Aorta (tissue), 5 donors: ENCODE results near the gene CGREF1. TPM values are rescaled to one million over a fixed set of nuclear protein-coding genes. Genes with fewer than 3 reads are reported as not detected.
"Not testable (repeated sequence)": the region's sequence is repeated elsewhere in the genome, so short reads cannot be mapped to it uniquely, and the experiment has no call there.

Source experiments
- ATAC-seq: fragments of 200-7000 bp; cut with Tn5 transposase; one replicate; pipeline ENCODE4 v1.9.1; 2022; ENCODE audit warnings: moderate library complexity; ENCODE audit not compliant: low FRiP score
- DNase-seq, 2 donors: peaks; one replicate each; pipeline ENCODE4 v3.0.0-alpha.2; 2020
- H3K27ac ChIP-seq, 2 donors: one replicate each; pipeline ENCODE4 v1.5.1; 2013; ENCODE audit warnings: low read length in 2 of 2, mild to moderate bottlenecking in 2 of 2, moderate library complexity in 2 of 2, control low read depth in 1 of 2, inconsistent platforms in 1 of 2, low read depth in 1 of 2
- H3K27me3 ChIP-seq, 2 donors: one replicate each; pipeline ENCODE4 v1.6.1; 2013; ENCODE audit warnings: control low read depth in 1 of 2, low read length in 1 of 2, mild to moderate bottlenecking in 1 of 2, moderate library complexity in 1 of 2; ENCODE audit not compliant: insufficient read depth in 2 of 2, control insufficient read depth in 1 of 2
- H3K36me3 ChIP-seq, 2 donors: one replicate each; pipeline ENCODE4 v1.6.1; 2013; ENCODE audit warnings: control low read depth in 1 of 2, low read length in 1 of 2, mild to moderate bottlenecking in 1 of 2; ENCODE audit not compliant: insufficient read depth in 2 of 2, control insufficient read depth in 1 of 2
- H3K4me1 ChIP-seq, 2 donors: one replicate each; pipeline ENCODE4 v1.6.1; 2013; ENCODE audit warnings: low read length in 2 of 2, control low read depth in 1 of 2, mild to moderate bottlenecking in 1 of 2, moderate library complexity in 1 of 2; ENCODE audit not compliant: insufficient read depth in 2 of 2, control insufficient read depth in 1 of 2
- H3K4me3 ChIP-seq, 2 donors: one replicate each; pipeline ENCODE4 v1.5.1; 2013; ENCODE audit warnings: low read length in 2 of 2, control low read depth in 1 of 2, mild to moderate bottlenecking in 1 of 2
- H3K9me3 ChIP-seq: one replicate; pipeline ENCODE4 v1.6.1; 2013; ENCODE audit warnings: mild to moderate bottlenecking, low read length; ENCODE audit not compliant: control insufficient read depth
- WGBS, 2 donors: extraction: QIAGEN DNeasy Blood & Tissue Kit; methylation state at CpG; one replicate each; pipeline ENCODE4 v1.1.7; 2013; 5-methylcytosine and 5-hydroxymethylcytosine counted together
- intact Hi-C, 2 donors: fragments of 100-400 bp; cut with DNase I; formaldehyde crosslinking; loops; one replicate each; pipeline versions ENCODE4 v1.14.2 to v1.15.0; 2022
- polyA plus RNA-seq, 2 donors: library from polyadenylated mRNA; stranded (reverse); fragments of 200-250 nt; gene quantifications; one replicate each; pipeline ENCODE4 v1.2.3, GENCODE V29; 2013
- total RNA-seq, 2 donors: library from RNA; stranded (reverse); fragmentation: NEBNext Ultra II Directional; extraction: Animal tissue kit (Norgen Biotek cat#: 25700); gene quantifications; one replicate each; pipeline ENCODE4 v1.2.1, GENCODE V29; 2021
- donor health status: healthy with polysubstance abuse.
- donor health status: Bipolar disorder and iron deficiency.
- donor health status: DM: no; HTN: no; CAD: no.
- donor health status: DM: no; HTN: no; CAD: no.
- donor health status: DM: yes; HTN: yes; CAD: no.

The CGREF1 gene
- total and polyA plus RNA-seq, 4 donors: 5.8 to 8.6 (median 7.5) TPM

GRCh38 chr2:27123302-27124150 is 4.6 kb upstream of the CGREF1 start, which contains the start of gene ABHD1:
Gene ABHD1 (plus strand): TSS chr2:27123815. CDS start chr2:27123949, 134 bp downstream.
- no peaks in the 10 kb centered on the region for H3K36me3 ChIP-seq
- no peak within 1 kb of the TSS for H3K27ac ChIP-seq
- DNase-seq (peak; percentile 78 to 86), ATAC-seq (peak; percentile 88)
- WGBS, 2 donors: 6 to 7% methylated on average over 47 of the region's 47 CpGs
- H3K27me3 ChIP-seq: no peaks in the 10 kb centered on the region
- H3K4me3 ChIP-seq: peak within 1 kb of the TSS; percentile 14 to 29
- H3K4me1 ChIP-seq: no peaks in the 10 kb centered on the region
- H3K9me3 ChIP-seq: no peaks in the 10 kb centered on the region
- intact Hi-C loops: no loop called here

- WGBS, 2 donors: 91 to 93% methylated on average over 7 of the region's 7 CpGs
- Histone ChIP-seq H3K27ac (no peak overlapping the region), H3K4me1 (no peaks in the 10 kb centered on the region), H3K36me3 (no peaks in the 10 kb centered on the region), H3K27me3 (no peaks in the 10 kb centered on the region), H3K9me3 (no peaks in the 10 kb centered on the region), H3K4me3 (no peak overlapping the region)
- DNase-seq: no peak
- intact Hi-C loops: no loop called here
- ATAC-seq: no peak
Observed at GRCh38 chr2:27122791-27123190, 3.9 kb upstream of the CGREF1 start.

GRCh38 chr2:27121906-27122305 is 3.0 kb upstream of the CGREF1 start:
- H3K9me3 ChIP-seq: no peaks in the 10 kb centered on the region
- no peak for ATAC-seq
- H3K4me3 ChIP-seq: no peak overlapping the region
- no peaks in the 10 kb centered on the region for H3K27me3 ChIP-seq
- no peak for DNase-seq
- 85 to 92% methylated on average over 2 of the region's 2 CpGs for WGBS, 2 donors
- H3K36me3 ChIP-seq: no peaks in the 10 kb centered on the region
- H3K27ac ChIP-seq: no peak overlapping the region
- no peaks in the 10 kb centered on the region for H3K4me1 ChIP-seq
- intact Hi-C loops: no loop called here

GRCh38 chr2:27119330-27119670 is 372 bp upstream of the CGREF1 start:
- H3K36me3 ChIP-seq, DNase-seq, H3K4me3 ChIP-seq, H3K9me3 ChIP-seq, H3K27ac ChIP-seq, H3K27me3 ChIP-seq, H3K4me1 ChIP-seq, intact Hi-C loops, ATAC-seq: not testable (repeated sequence)
- 74 to 75% methylated on average over 8 of the region's 8 CpGs for WGBS, 2 donors

GRCh38 chr2:27117995-27118524 is 868 bp downstream of the CGREF1 start:
- ATAC-seq (no peak), DNase-seq (no peak)
- WGBS, 2 donors: 27 to 30% methylated on average over 14 of the region's 14 CpGs
- Histone ChIP-seq H3K9me3 (no peaks in the 10 kb centered on the region), H3K4me1 (no peaks in the 10 kb centered on the region), H3K4me3 (no peak overlapping the region), H3K27ac (no peak overlapping the region), H3K27me3 (no peaks in the 10 kb centered on the region), H3K36me3 (no peaks in the 10 kb centered on the region)
- intact Hi-C loops: no loop called here

- intact Hi-C loops: no loop called here
- ATAC-seq (no peak), DNase-seq (no peak)
- no peak overlapping the region for H3K4me3 ChIP-seq
- no peak overlapping the region for H3K27ac ChIP-seq
- no peaks in the 10 kb centered on the region for H3K9me3 ChIP-seq
- H3K27me3 ChIP-seq: no peaks in the 10 kb centered on the region
- 68 to 76% methylated on average over 2 of the region's 2 CpGs for WGBS, 2 donors
- no peaks in the 10 kb centered on the region for H3K36me3 ChIP-seq
- no peaks in the 10 kb centered on the region for H3K4me1 ChIP-seq
Observed at GRCh38 chr2:27115519-27115918, 3.4 kb downstream of the CGREF1 start.

GRCh38 chr2:27111392-27112078 is 7.4 kb downstream of the CGREF1 start:
- H3K27ac ChIP-seq, H3K9me3 ChIP-seq, H3K36me3 ChIP-seq, H3K27me3 ChIP-seq, H3K4me1 ChIP-seq, H3K4me3 ChIP-seq, intact Hi-C loops, ATAC-seq: not testable (repeated sequence)
- DNase-seq: peak in 1 of 2 donors; percentile 21
- 90 to 92% methylated on average over 47 to 49 of the region's 49 CpGs for WGBS, 2 donors

- WGBS, 2 donors: 76 to 84% methylated on average over 24 of the region's 24 CpGs
Observed at GRCh38 chr2:27110603-27111352, 8.2 kb downstream of the CGREF1 start.

More at GRCh38 chr2:27110603-27111352, 8.2 kb downstream of the CGREF1 start:
- H3K27me3 ChIP-seq, ATAC-seq, H3K4me1 ChIP-seq, H3K9me3 ChIP-seq, DNase-seq, H3K27ac ChIP-seq, intact Hi-C loops, H3K4me3 ChIP-seq, H3K36me3 ChIP-seq: not testable (repeated sequence)
